HTR-8/SVneo (cell line): ENCODE data around the gene PEX26.
"Not testable (repeated sequence)": the region's sequence is repeated elsewhere in the genome, so short reads cannot be mapped to it uniquely, and the experiment has no call there.

Source experiments
- DNase-seq: peaks from one replicate; pipeline ENCODE4 v3.0.0; 2011; ENCODE audit warnings: low spot score, mixed read lengths; ENCODE audit not compliant: insufficient read length
- FAIRE-seq: peaks from 2 replicates; lab custom pipeline; 2011; peaks lifted over from hg19 to GRCh38; lab: Jason Lieb, UNC

Gene PEX26

GRCh38 chr22:18077639-18078328, at the start of gene PEX26:
Gene PEX26 (plus strand): TSS chr22:18077990. CDS start chr22:18078377, 387 bp downstream.
- DNase-seq, result peak; percentile 96
- no peak for FAIRE-seq

- FAIRE-seq, result no peak
- no peak for DNase-seq
Observed at GRCh38 chr22:18028817-18029527, 48.8 kb upstream of the PEX26 start.

GRCh38 chr22:18029686-18030267, 48.0 kb upstream of the PEX26 start:
- no peak for FAIRE-seq
- DNase-seq, result no peak

- FAIRE-seq (no peak), DNase-seq (peak; percentile 81)
Observed at GRCh38 chr22:18031695-18032454, 45.9 kb upstream of the PEX26 start.

GRCh38 chr22:18032455-18033101, 45.2 kb upstream of the PEX26 start:
- FAIRE-seq (peak; percentile 9), DNase-seq (peak; percentile 44)

GRCh38 chr22:18033204-18033998, 44.4 kb upstream of the PEX26 start:
- FAIRE-seq (no peak), DNase-seq (no peak)

- FAIRE-seq, result no peak
- no peak for DNase-seq
Observed at GRCh38 chr22:18034076-18034475, 43.7 kb upstream of the PEX26 start.

- DNase-seq (no peak), FAIRE-seq (peak; percentile 16)
Observed at GRCh38 chr22:18035751-18036150, 42.0 kb upstream of the PEX26 start.

GRCh38 chr22:18040898-18041297, 36.9 kb upstream of the PEX26 start:
- FAIRE-seq, DNase-seq: not testable (repeated sequence)

GRCh38 chr22:18042685-18043084, 35.1 kb upstream of the PEX26 start:
- FAIRE-seq, result no peak
- no peak for DNase-seq

- DNase-seq, result no peak
- FAIRE-seq, result no peak
Observed at GRCh38 chr22:18044548-18045271, 33.1 kb upstream of the PEX26 start.

GRCh38 chr22:18045794-18046193, 32.0 kb upstream of the PEX26 start:
- FAIRE-seq (no peak), DNase-seq (no peak)

GRCh38 chr22:18048041-18048440, 29.7 kb upstream of the PEX26 start:
- FAIRE-seq (no peak), DNase-seq (no peak)

GRCh38 chr22:18048441-18048898, 29.3 kb upstream of the PEX26 start:
- no peak for FAIRE-seq
- DNase-seq, result no peak

GRCh38 chr22:18050065-18050464, 27.7 kb upstream of the PEX26 start:
- no peak for FAIRE-seq

GRCh38 chr22:18051113-18051512, 26.7 kb upstream of the PEX26 start:
- not testable (repeated sequence) for DNase-seq, FAIRE-seq

More at GRCh38 chr22:18050065-18050464, 27.7 kb upstream of the PEX26 start:
- DNase-seq, result no peak

- not testable (repeated sequence) for DNase-seq, FAIRE-seq
Observed at GRCh38 chr22:18053216-18053946, 24.4 kb upstream of the PEX26 start.
